Neural crest cell (in vitro differentiated cells): ENCODE data around the gene C15orf39. TPM values are rescaled to one million over a fixed set of nuclear protein-coding genes. Genes with fewer than 3 reads are reported as not detected.

Source experiments
- DNase-seq: peaks from one replicate; pipeline ENCODE4 v3.0.0; 2021; ENCODE audit warnings: low read depth, mixed read lengths, low spot score
- H3K27ac Mint-ChIP-seq: one replicate; pipeline ENCODE4 v1.8.0; 2021; ENCODE audit warnings: mild to moderate bottlenecking, mixed read lengths; ENCODE audit not compliant: unreplicated experiment
- H3K27me3 Mint-ChIP-seq: 2 replicates; pipeline ENCODE4 v1.8.0; 2021; ENCODE audit warnings: low read depth, mild to moderate bottlenecking, mixed read lengths
- H3K36me3 Mint-ChIP-seq: 2 replicates; pipeline ENCODE4 v1.8.0; 2021; ENCODE audit warnings: low read depth, mild to moderate bottlenecking, mixed read lengths
- H3K4me1 Mint-ChIP-seq: 2 replicates; pipeline ENCODE4 v1.8.0; 2021; ENCODE audit warnings: mixed read lengths
- H3K4me3 Mint-ChIP-seq: one replicate; pipeline ENCODE4 v1.8.0; 2021; ENCODE audit warnings: mild to moderate bottlenecking, mixed read lengths
- H3K9me3 Mint-ChIP-seq: 2 replicates; pipeline ENCODE4 v1.8.0; 2021; ENCODE audit warnings: mixed read lengths
- CTCF ChIP-seq: fragments of 200-600 bp; sonication (generic); conservative IDR thresholded peaks from 2 replicates; pipeline ENCODE4 v1.5.0; 2021; ENCODE audit warnings: antibody characterized with exemption, mild to moderate bottlenecking
- total RNA-seq: library from RNA; stranded (reverse); gene quantifications from 2 replicates; pipeline ENCODE4 v1.2.1, GENCODE V29; 2021

Gene C15orf39
- total RNA-seq, 1 donor from 2014 or later, result 29.5 TPM

GRCh38 chr15:75156326-75157215, 45.1 kb upstream of the C15orf39 start:
- DNase-seq, result no peak
- H3K36me3 Mint-ChIP-seq, result no peaks in the 10 kb centered on the region
- no peaks in the 10 kb centered on the region for H3K4me1 Mint-ChIP-seq
- no peak overlapping the region for H3K27ac Mint-ChIP-seq
- H3K9me3 Mint-ChIP-seq, result no peaks in the 10 kb centered on the region
- H3K27me3 Mint-ChIP-seq, result no peaks in the 10 kb centered on the region
- no peak overlapping the region for H3K4me3 Mint-ChIP-seq
- TF ChIP-seq CTCF, result no peak

GRCh38 chr15:75158402-75158801, 43.3 kb upstream of the C15orf39 start:
- H3K27me3 Mint-ChIP-seq, result no peaks in the 10 kb centered on the region
- peak overlapping the region; percentile 43 for H3K27ac Mint-ChIP-seq
- no peaks in the 10 kb centered on the region for H3K4me1 Mint-ChIP-seq
- H3K36me3 Mint-ChIP-seq, result no peaks in the 10 kb centered on the region
- no peaks in the 10 kb centered on the region for H3K9me3 Mint-ChIP-seq
- TF ChIP-seq CTCF, result no peak
- no peak overlapping the region for H3K4me3 Mint-ChIP-seq
- no peak for DNase-seq

GRCh38 chr15:75159244-75159643, 42.4 kb upstream of the C15orf39 start:
- Mint-ChIP-seq H3K9me3 (no peaks in the 10 kb centered on the region), H3K4me1 (no peaks in the 10 kb centered on the region), H3K4me3 (no peak overlapping the region), H3K36me3 (no peaks in the 10 kb centered on the region), H3K27ac (no peak overlapping the region), H3K27me3 (no peaks in the 10 kb centered on the region)
- TF ChIP-seq CTCF, result no peak
- no peak for DNase-seq

GRCh38 chr15:75161106-75161916, 40.4 kb upstream of the C15orf39 start:
- no peak overlapping the region for H3K27ac Mint-ChIP-seq
- H3K4me1 Mint-ChIP-seq, result no peaks in the 10 kb centered on the region
- no peaks in the 10 kb centered on the region for H3K27me3 Mint-ChIP-seq
- H3K9me3 Mint-ChIP-seq, result peaks cover under 1% of the 10 kb centered on the region
- no peak overlapping the region for H3K4me3 Mint-ChIP-seq
- no peaks in the 10 kb centered on the region for H3K36me3 Mint-ChIP-seq
- no peak for TF ChIP-seq CTCF
- DNase-seq, result no peak

GRCh38 chr15:75161917-75162414, 39.7 kb upstream of the C15orf39 start:
- Mint-ChIP-seq H3K27me3 (no peaks in the 10 kb centered on the region), H3K9me3 (peaks cover 4% of the 10 kb centered on the region), H3K4me1 (no peaks in the 10 kb centered on the region), H3K36me3 (no peaks in the 10 kb centered on the region), H3K27ac (no peak overlapping the region), H3K4me3 (no peak overlapping the region)
- TF ChIP-seq CTCF, result no peak
- DNase-seq, result no peak
